ENCODE data around the gene SMCHD1.

DNA sequence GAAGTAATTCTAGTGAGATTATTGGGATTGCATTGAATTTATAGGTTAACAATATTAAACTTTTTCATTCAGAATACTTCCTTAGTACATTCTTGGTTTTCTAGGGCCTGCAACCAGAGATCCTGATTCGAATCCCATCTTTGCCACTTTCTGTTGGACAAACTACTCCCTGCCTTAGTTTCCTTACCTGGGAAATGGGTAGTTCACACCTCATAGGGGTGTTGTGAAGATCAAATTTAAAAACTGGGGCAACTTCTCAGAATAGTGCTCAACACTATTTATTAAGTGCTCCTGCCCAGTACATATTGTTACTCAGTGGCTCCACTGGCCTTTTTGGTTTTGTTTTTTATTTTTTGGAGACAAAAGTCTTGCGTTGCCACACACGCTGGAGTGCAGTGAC lies 43.5 kb downstream of the SMCHD1 start:
- TF ChIP-seq, protein P1, sequence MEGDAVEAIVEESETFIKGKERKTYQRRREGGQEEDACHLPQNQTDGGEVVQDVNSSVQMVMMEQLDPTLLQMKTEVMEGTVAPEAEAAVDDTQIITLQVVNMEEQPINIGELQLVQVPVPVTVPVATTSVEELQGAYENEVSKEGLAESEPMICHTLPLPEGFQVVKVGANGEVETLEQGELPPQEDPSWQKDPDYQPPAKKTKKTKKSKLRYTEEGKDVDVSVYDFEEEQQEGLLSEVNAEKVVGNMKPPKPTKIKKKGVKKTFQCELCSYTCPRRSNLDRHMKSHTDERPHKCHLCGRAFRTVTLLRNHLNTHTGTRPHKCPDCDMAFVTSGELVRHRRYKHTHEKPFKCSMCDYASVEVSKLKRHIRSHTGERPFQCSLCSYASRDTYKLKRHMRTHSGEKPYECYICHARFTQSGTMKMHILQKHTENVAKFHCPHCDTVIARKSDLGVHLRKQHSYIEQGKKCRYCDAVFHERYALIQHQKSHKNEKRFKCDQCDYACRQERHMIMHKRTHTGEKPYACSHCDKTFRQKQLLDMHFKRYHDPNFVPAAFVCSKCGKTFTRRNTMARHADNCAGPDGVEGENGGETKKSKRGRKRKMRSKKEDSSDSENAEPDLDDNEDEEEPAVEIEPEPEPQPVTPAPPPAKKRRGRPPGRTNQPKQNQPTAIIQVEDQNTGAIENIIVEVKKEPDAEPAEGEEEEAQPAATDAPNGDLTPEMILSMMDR (IDR thresholded peaks at IDR 0.05) = no peak
- no peak for TF ChIP-seq POLR2A (IDR thresholded peaks at IDR 0.05)

Measured in Peyer's patch (tissue), 4 donors.